Stomach (tissue), 9 donors: Measurements from ENCODE around the gene CALR3. TPM values are rescaled to one million over a fixed set of nuclear protein-coding genes. Genes with fewer than 3 reads are reported as not detected.

Experiments used
- DNase-seq, 2 donors: peaks; one replicate each; pipeline versions ENCODE4 v3.0.0 to v3.0.0-alpha.2; 2013 to 2019
- H3K27ac ChIP-seq, 5 donors: fragments of 200-600 bp in 4 of 5; sonication (generic) in 4 of 5; one replicate each; pipeline ENCODE4 v1.5.1; 2013 to 2019; ENCODE audit warnings: mild to moderate bottlenecking in 1 of 5, moderate library complexity in 1 of 5
- H3K27me3 ChIP-seq, 3 donors: fragments of 200-600 bp; sonication (generic); one replicate each; pipeline ENCODE4 v1.5.1; 2017 to 2019; ENCODE audit warnings: mixed run types in 1 of 3
- H3K36me3 ChIP-seq, 4 donors: fragments of 200-600 bp; sonication (generic); 1 replicate in 3 of 4; 2 replicates in 1 of 4; pipeline ENCODE4 v1.5.1; 2016 to 2019
- H3K4me1 ChIP-seq, 4 donors: fragments of 200-600 bp; sonication (generic); one replicate each; pipeline ENCODE4 v1.5.1; 2016 to 2019
- H3K4me3 ChIP-seq, 4 donors: fragments of 200-600 bp; sonication (generic) in 3 of 4; one replicate each; pipeline ENCODE4 v1.5.1; 2016 to 2019; ENCODE audit warnings: mild to moderate bottlenecking in 1 of 4
- H3K9me3 ChIP-seq, 4 donors: fragments of 200-600 bp; sonication (generic); one replicate each; pipeline ENCODE4 v1.5.1; 2016 to 2019
- CTCF ChIP-seq, 7 experiments: fragments of 450-650 bp in 4 of 7; fragments of 200-600 bp in 3 of 7; sonication (generic) in 3 of 7; IDR thresholded peaks; one replicate each; pipeline ENCODE4 v1.5.1; 2016 to 2019; ENCODE audit warnings: antibody characterized with exemption in 7 of 7, control low read depth in 2 of 7, mild to moderate bottlenecking in 1 of 7
- EP300 ChIP-seq: sonication (generic); formaldehyde crosslinking; IDR thresholded peaks from one replicate; pipeline ENCODE4 v1.6.1; 2017; ENCODE audit warnings: antibody characterized with exemption
- POLR2A ChIP-seq, 4 donors: fragments of 450-650 bp; IDR thresholded peaks; one replicate each; pipeline ENCODE4 v1.6.1; 2016; ENCODE audit warnings: antibody characterized with exemption in 4 of 4, control low read depth in 2 of 4, mild to moderate bottlenecking in 1 of 4, moderate library complexity in 1 of 4
- POLR2AphosphoS5 ChIP-seq, 3 donors: sonication (generic); formaldehyde crosslinking; IDR thresholded peaks; one replicate each; pipeline ENCODE4 v1.6.1; 2016; ENCODE audit warnings: antibody characterized with exemption in 3 of 3
- WGBS, 5 donors: extraction: QIAGEN DNeasy Blood & Tissue Kit in 3 of 5; methylation state at CpG; one replicate each; pipeline versions ENCODE4 v1.1.5 to v1.1.7; 2013 to 2018; 5-methylcytosine and 5-hydroxymethylcytosine counted together
- intact Hi-C: fragments of 100-400 bp; cut with DNase I; formaldehyde crosslinking; loops from one replicate; pipeline ENCODE4 v1.15.1; 2023; ENCODE audit warnings: low total_unique reads
- polyA plus RNA-seq, 3 donors: library from polyadenylated mRNA; stranded (reverse); fragments of 200-250 nt; gene quantifications; one replicate each; pipeline ENCODE4 v1.2.3, GENCODE V29; 2013
- total RNA-seq, 5 donors: library from RNA; depleted of rRNA; stranded (reverse); fragments of >200 nt; gene quantifications; one replicate each; pipeline versions ENCODE4 v1.1.0 to v1.2.3, GENCODE V29; 2014 to 2016
- donor health status: healthy with polysubstance abuse.
- donor health status: Bipolar disorder and iron deficiency.
- donor health status: healthy.

The CALR3 gene
- total and polyA plus RNA-seq, 8 donors, result not detected

- peaks cover 53 to 92% (median 89%) of the 10 kb centered on the region in 4 donors for H3K36me3 ChIP-seq
- TF ChIP-seq CTCF (IDR thresholded peaks at IDR 0.05) (no peak), POLR2AphosphoS5 (IDR thresholded peaks at IDR 0.05) (no peak), POLR2A (IDR thresholded peaks at IDR 0.05) (no peak), EP300 (no peak)
Measured at GRCh38 chr19:16536130-16536529, 40.2 kb upstream of the CALR3 start.

GRCh38 chr19:16535381-16535780, 39.4 kb upstream of the CALR3 start:
- no peaks in the 10 kb centered on the region for H3K9me3 ChIP-seq
- H3K27ac ChIP-seq, result no peak overlapping the region
- peaks cover 0 to 36% (median 21%) of the 10 kb centered on the region in 4 donors for H3K4me1 ChIP-seq
- TF ChIP-seq EP300, result no peak
- TF ChIP-seq CTCF (IDR thresholded peaks at IDR 0.05), result no peak
- TF ChIP-seq POLR2AphosphoS5 (IDR thresholded peaks at IDR 0.05), result no peak
- no peak for TF ChIP-seq POLR2A (IDR thresholded peaks at IDR 0.05)
- no peak overlapping the region for H3K4me3 ChIP-seq
- H3K27me3 ChIP-seq, result no peaks in the 10 kb centered on the region
- no peak for DNase-seq
- 89 to 96% (median 94%) methylated on average over 9 to 18 of the region's 18 CpGs for WGBS, 5 donors
- H3K36me3 ChIP-seq, result peaks cover 61 to 97% (median 96%) of the 10 kb centered on the region in 4 donors
- intact Hi-C loops, result no loop called here

More at GRCh38 chr19:16536130-16536529, 40.2 kb upstream of the CALR3 start:
- Histone ChIP-seq H3K27ac (no peak overlapping the region), H3K27me3 (no peaks in the 10 kb centered on the region), H3K4me1 (peaks cover 6 to 44% (median 29%) of the 10 kb centered on the region in 4 donors), H3K9me3 (no peaks in the 10 kb centered on the region), H3K4me3 (no peak overlapping the region)
- WGBS, 5 donors, result 92 to 95% (median 94%) methylated on average over 9 of the region's 9 CpGs
- intact Hi-C loops, result no loop called here
- no peak for DNase-seq

GRCh38 chr19:16532440-16533234, 36.7 kb upstream of the CALR3 start:
- H3K27me3 ChIP-seq, result no peaks in the 10 kb centered on the region
- WGBS, 5 donors, result 89 to 95% (median 93%) methylated on average over 33 to 47 of the region's 47 CpGs
- no peak overlapping the region for H3K4me3 ChIP-seq
- no peaks in the 10 kb centered on the region for H3K9me3 ChIP-seq
- intact Hi-C loops, result no loop called here
- H3K27ac ChIP-seq, result no peak overlapping the region
- peaks cover 0 to 11% (median 5%) of the 10 kb centered on the region in 4 donors for H3K4me1 ChIP-seq
- DNase-seq, result no peak
- TF ChIP-seq POLR2A (IDR thresholded peaks at IDR 0.05) (no peak), CTCF (IDR thresholded peaks at IDR 0.05) (no peak), EP300 (no peak), POLR2AphosphoS5 (IDR thresholded peaks at IDR 0.05) (no peak)
- peaks cover 84 to 100% (median 100%) of the 10 kb centered on the region in 4 donors for H3K36me3 ChIP-seq

DNA sequence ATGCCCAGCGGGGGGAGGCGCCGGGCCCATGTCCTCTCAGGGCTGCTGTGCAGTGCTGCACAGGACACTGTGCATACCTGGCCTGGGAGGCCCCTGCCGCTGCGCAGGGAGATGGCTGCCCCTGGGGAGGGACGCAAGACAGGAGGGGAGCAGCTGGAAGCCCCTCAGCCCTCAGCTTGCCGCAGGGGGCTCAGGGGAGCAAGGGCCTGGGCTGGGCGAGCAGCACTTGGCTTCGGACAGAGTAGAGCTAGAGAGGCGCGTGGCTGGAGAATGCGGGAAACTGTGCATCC, 35.4 kb upstream of the CALR3 start:
- DNase-seq, result no peak
- Histone ChIP-seq H3K9me3 (no peaks in the 10 kb centered on the region), H3K27me3 (no peaks in the 10 kb centered on the region), H3K27ac (no peak overlapping the region), H3K4me1 (peaks cover 0 to 5% (median 0%) of the 10 kb centered on the region in 4 donors), H3K4me3 (no peak overlapping the region), H3K36me3 (peaks cover 97 to 100% (median 100%) of the 10 kb centered on the region in 4 donors)
- intact Hi-C loops, result no loop called here
- TF ChIP-seq CTCF (IDR thresholded peaks at IDR 0.05) (no peak), EP300 (no peak), POLR2AphosphoS5 (IDR thresholded peaks at IDR 0.05) (no peak), POLR2A (IDR thresholded peaks at IDR 0.05) (no peak)
- 96 to 98% (median 97%) methylated on average over 12 of the region's 12 CpGs for WGBS, 5 donors
